ENCODE results near the gene AURKB.

AURKB gene

DNA sequence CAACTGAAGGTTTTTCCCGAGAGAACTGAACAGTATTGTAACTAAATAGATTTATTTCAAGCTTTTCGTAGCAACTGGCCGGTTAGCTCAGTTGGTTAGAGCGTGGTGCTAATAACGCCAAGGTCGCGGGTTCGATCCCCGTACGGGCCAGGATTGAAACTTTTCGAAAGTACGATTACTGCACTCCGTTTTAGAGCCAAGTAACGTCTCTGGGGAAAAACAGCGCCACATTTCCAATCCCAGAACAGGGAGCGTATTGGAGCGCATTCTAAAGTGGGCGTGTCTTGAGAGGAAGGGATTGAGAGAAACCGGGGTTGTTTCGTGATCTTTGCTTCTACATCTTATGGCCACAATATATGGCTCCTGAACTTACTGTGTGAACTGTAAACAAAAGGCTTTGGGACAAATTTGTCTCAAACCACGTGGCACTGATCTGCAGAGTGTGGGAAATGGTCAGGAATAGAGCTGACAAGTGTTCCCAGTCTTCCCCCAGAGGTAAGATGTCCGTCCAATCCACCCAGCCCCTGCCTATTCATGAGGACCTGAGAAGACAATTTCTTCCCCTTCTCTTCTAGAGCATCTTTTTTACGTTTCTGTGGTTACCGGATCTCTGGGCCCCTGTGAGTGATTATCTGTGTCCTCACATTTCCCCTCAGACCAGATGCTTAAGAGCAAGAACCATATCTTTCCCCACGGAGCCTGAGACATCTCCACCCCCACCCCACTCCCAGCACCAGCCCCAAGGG lies 22.7 kb downstream of the AURKB start:
- Histone ChIP-seq H3K4me3 (ENCODE audit: low read depth, low read length) (peak overlapping the region; percentile 98), H3K36me3 (no peaks in the 10 kb centered on the region), H3K9me3 (ENCODE audit: severe bottlenecking) (no peaks in the 10 kb centered on the region), H3K27ac (peak overlapping the region; percentile 85), H3K27me3 (ENCODE audit: insufficient read depth, low read depth, severe bottlenecking) (no peaks in the 10 kb centered on the region)
- peak; percentile 94 for DNase-seq
- TF ChIP-seq, protein P1, sequence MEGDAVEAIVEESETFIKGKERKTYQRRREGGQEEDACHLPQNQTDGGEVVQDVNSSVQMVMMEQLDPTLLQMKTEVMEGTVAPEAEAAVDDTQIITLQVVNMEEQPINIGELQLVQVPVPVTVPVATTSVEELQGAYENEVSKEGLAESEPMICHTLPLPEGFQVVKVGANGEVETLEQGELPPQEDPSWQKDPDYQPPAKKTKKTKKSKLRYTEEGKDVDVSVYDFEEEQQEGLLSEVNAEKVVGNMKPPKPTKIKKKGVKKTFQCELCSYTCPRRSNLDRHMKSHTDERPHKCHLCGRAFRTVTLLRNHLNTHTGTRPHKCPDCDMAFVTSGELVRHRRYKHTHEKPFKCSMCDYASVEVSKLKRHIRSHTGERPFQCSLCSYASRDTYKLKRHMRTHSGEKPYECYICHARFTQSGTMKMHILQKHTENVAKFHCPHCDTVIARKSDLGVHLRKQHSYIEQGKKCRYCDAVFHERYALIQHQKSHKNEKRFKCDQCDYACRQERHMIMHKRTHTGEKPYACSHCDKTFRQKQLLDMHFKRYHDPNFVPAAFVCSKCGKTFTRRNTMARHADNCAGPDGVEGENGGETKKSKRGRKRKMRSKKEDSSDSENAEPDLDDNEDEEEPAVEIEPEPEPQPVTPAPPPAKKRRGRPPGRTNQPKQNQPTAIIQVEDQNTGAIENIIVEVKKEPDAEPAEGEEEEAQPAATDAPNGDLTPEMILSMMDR (IDR thresholded peaks at IDR 0.05; ENCODE audit: low read depth, low read length), result no peak

DNA sequence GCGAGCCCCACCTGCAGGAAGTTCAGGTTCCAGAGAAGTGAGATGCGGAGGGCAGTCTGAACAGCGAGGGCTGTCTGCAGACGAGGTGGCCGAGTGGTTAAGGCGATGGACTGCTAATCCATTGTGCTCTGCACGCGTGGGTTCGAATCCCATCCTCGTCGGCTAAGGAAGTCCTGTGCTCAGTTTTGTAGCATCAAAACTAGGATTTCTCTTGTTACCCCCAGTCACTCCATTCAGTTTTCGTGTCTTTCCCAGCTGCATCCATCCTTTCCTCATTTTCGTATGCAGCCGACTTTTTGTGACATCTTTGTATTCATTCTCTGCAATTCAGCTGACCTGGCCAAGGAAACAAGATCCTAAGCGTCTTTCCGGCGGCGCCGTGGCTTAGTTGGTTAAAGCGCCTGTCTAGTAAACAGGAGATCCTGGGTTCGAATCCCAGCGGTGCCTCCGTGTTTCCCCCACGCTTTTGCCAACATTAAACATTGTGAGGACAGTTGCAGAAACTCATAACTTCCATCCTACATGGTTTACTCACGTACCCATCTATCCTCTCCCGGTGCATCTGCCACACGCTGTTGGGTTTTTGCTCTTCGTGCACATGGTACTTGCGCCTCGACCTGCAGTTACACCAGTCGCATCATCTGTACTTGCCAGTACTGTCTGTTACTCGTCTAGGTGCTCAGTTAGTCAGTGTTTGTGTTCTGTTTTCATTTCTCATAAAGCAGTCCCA lies 23.4 kb downstream of the AURKB start:
- Histone ChIP-seq H3K4me3 (ENCODE audit: low read depth, low read length) (peak overlapping the region; percentile 98), H3K9me3 (ENCODE audit: severe bottlenecking) (no peaks in the 10 kb centered on the region), H3K27ac (peak overlapping the region; percentile 85), H3K27me3 (ENCODE audit: insufficient read depth, low read depth, severe bottlenecking) (no peaks in the 10 kb centered on the region), H3K36me3 (no peaks in the 10 kb centered on the region)
- peak; percentile 95 for DNase-seq
- TF ChIP-seq, protein P1 (IDR thresholded peaks at IDR 0.05; ENCODE audit: low read depth, low read length), result peak; percentile 48; the same call in 1 of the 2 replicates

DNA sequence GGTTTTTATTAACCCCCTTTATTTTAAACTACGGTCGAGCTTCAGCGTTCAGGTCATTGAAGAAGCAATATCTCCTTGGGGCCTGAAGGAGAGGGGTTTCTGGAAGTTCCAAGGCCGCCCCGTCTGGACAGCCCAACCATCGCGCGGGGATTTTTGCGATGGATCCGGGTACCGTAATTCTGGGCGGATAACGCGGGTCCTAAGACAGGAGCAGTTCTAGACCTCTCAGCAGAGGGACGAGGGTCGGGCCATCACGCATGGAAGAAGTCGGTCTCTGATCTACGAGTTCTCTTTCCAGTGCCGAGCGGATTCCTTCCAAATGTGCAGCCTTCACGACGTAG lies 24.0 kb downstream of the AURKB start:
- H3K4me3 ChIP-seq (ENCODE audit: low read depth, low read length), result peak overlapping the region; percentile 98

DNA sequence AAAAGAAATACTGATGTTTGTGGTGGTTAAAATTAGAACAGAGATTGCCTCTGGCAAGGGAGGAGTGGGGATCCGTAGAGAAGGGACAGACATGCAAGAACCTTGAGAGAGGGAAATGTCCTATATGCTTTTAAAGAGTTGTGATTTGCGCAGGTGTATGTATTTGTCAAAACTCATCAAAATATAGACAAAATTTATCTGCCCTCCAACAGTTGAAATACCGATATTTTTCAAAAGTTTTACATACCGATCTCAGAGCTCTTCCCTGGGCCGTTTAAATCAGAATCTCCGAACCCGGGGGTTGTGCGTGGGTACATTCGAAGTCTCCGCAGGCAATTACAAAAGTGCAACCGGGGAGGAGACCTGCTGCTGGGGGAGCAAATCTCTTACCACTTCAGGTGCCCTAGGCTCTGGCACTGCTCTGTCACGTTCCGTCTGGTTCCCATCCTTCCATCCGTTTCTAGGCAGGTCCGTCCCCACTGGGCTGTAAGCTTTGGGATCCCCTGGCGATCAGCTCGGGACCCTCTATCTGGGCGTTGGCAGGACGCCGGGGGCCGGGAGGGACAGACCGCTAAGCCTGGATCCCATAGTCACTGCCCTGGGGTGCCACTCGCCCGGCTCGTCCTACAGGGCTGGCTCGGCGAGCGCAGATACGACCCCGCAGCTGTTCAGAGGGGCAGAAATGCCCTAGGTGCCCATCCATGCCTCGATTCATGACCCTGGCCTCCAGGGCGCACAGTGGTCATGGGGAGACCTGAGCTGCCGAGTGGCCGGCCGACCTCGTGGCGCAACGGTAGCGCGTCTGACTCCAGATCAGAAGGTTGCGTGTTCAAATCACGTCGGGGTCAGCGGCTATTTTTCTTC lies 24.6 kb downstream of the AURKB start:
- Histone ChIP-seq H3K36me3 (no peaks in the 10 kb centered on the region), H3K27me3 (ENCODE audit: insufficient read depth, low read depth, severe bottlenecking) (no peaks in the 10 kb centered on the region), H3K4me3 (ENCODE audit: low read depth, low read length) (peak overlapping the region; percentile 98), H3K27ac (peak overlapping the region; percentile 85), H3K9me3 (ENCODE audit: severe bottlenecking) (no peaks in the 10 kb centered on the region)
- DNase-seq, result peak; percentile 77
- TF ChIP-seq, protein P1 (IDR thresholded peaks at IDR 0.05; ENCODE audit: low read depth, low read length), result no peak

More for the DNA sequence above, 24.0 kb downstream of the AURKB start:
- DNase-seq, result no peak
- H3K9me3 ChIP-seq (ENCODE audit: severe bottlenecking), result no peaks in the 10 kb centered on the region
- H3K27ac ChIP-seq, result peak overlapping the region; percentile 85
- no peaks in the 10 kb centered on the region for H3K36me3 ChIP-seq
- TF ChIP-seq, protein P1 (IDR thresholded peaks at IDR 0.05; ENCODE audit: low read depth, low read length), result no peak
- H3K27me3 ChIP-seq (ENCODE audit: insufficient read depth, low read depth, severe bottlenecking), result no peaks in the 10 kb centered on the region

DNA sequence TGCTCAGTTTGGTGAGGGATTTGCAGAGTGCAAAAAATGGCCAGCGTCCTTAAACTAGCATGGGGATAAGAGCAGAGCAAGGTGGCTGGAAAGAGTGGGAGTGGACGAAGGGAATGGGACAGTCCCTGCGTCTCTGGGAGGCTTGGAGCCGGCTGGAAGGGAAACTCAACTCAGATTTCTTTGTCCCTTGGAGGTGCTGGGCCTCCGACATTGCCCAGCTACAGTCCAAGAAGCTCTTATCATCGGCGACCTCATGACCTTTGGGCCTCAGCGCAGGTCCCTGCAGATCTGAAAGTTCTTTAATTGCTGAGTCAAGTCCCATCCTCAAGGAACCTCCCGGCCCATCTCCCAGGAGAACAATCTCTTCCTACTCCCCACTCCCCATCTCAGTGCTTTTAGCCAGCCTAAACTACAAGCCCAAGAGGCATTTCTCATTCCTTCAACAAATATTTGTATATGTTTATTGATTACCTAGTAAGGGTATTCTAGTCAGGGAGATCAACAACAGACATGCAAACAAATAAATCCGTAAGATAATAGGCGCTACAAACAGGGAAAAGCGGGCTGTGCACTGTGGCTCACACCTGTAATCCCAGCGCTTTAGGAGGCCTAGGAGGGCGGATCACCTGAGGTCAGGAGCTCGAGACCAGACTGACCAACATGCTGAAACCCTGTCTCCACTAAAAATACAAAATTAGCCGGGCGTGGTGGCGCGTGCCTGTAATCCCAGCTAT lies 33.2 kb downstream of the AURKB start:
- Histone ChIP-seq H3K27ac (peak overlapping the region; percentile 89), H3K9me3 (ENCODE audit: severe bottlenecking) (no peaks in the 10 kb centered on the region), H3K36me3 (no peaks in the 10 kb centered on the region), H3K27me3 (ENCODE audit: insufficient read depth, low read depth, severe bottlenecking) (no peaks in the 10 kb centered on the region), H3K4me3 (ENCODE audit: low read depth, low read length) (peak overlapping the region; percentile 65)
- TF ChIP-seq, protein P1 (IDR thresholded peaks at IDR 0.05; ENCODE audit: low read depth, low read length), result no peak
- DNase-seq, result peak; percentile 51

Measured in WERI-Rb-1 (cell line).